Skeletal muscle tissue (tissue), 4 donors: ENCODE results near the gene CADPS. TPM values are rescaled to one million over a fixed set of nuclear protein-coding genes. Genes with fewer than 3 reads are reported as not detected.

Experiments
- H3K27ac ChIP-seq: one replicate; pipeline ENCODE4 v1.7.0; 2013; ENCODE audit warnings: mild to moderate bottlenecking, low read depth, low read length, inconsistent platforms
- H3K27me3 ChIP-seq, 3 donors: one replicate each; pipeline ENCODE4 v1.7.0; 2013; ENCODE audit warnings: low read length in 3 of 3; ENCODE audit not compliant: control insufficient read depth in 3 of 3, insufficient read depth in 3 of 3
- H3K36me3 ChIP-seq, 3 donors: one replicate each; pipeline ENCODE4 v1.7.0; 2013; ENCODE audit warnings: low read length in 3 of 3; ENCODE audit not compliant: control insufficient read depth in 3 of 3, insufficient read depth in 3 of 3
- H3K4me1 ChIP-seq, 3 donors: one replicate each; pipeline ENCODE4 v1.7.0; 2013; ENCODE audit warnings: low read length in 3 of 3, mild to moderate bottlenecking in 3 of 3; ENCODE audit not compliant: control insufficient read depth in 3 of 3, insufficient read depth in 3 of 3
- H3K4me3 ChIP-seq, 3 donors: one replicate each; pipeline ENCODE4 v1.7.0; 2013; ENCODE audit warnings: low read length in 3 of 3
- H3K9ac ChIP-seq, 3 donors: one replicate each; pipeline ENCODE4 v1.7.0; 2013; ENCODE audit warnings: low read length in 3 of 3, mild to moderate bottlenecking in 3 of 3, moderate library complexity in 2 of 3, low read depth in 1 of 3
- H3K9me3 ChIP-seq, 3 donors: one replicate each; pipeline ENCODE4 v1.7.0; 2013; ENCODE audit warnings: low read length in 3 of 3; ENCODE audit not compliant: control insufficient read depth in 3 of 3
- total RNA-seq: library from RNA; depleted of rRNA; stranded (reverse); fragments of >200 nt; gene quantifications from one replicate; pipeline ENCODE4 v1.2.3, GENCODE V29; 2014
- donor health status: Osteomylitis.

CADPS gene
- total RNA-seq, 1 donor from 2014 or later: 1.0 TPM

DNA sequence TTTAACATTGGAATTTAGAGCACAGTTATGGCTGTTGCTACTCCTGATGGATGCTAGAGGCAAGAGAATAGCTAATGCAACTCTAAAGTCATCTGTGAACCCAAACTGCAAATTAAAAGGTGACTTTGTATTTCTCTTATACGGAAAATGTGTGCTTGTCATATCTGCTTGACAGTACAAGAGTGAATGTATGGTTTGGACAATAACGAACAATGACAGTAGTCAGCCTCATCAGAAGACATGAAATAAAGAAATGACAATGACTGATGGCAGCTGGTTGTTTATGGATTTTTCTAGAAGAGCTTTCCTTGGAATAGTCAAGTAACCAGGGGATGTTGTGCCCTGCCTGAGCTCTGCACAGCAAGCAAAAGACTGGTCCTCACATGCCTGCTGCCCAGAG, 333.0 kb downstream of the CADPS start:
- Histone ChIP-seq H3K9me3 (no peaks in the 10 kb centered on the region), H3K4me1 (no peaks in the 10 kb centered on the region), H3K36me3 (no peaks in the 10 kb centered on the region), H3K27me3 (peaks cover 0 to 9% (median 0%) of the 10 kb centered on the region in 3 donors), H3K4me3 (no peak overlapping the region), H3K9ac (no peak overlapping the region), H3K27ac (no peak overlapping the region)

DNA sequence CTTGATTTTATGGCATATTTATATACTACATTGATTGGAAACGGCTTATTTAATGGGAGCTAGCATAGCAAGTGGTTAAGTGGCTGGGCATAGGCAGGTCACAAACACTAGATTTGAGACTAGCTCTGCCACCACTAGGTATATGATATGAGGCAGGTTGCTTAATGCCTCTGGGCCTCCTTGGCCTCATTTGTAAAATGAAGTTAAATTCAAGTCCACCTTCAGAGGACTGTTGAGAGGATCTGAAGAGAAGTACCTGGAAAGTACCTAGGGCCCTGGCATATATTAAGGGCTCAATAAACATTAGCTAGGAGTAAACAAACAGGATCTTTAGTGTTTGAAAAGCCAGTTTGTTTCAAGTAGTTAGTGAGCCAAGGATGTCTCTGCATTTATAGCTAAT, 335.5 kb downstream of the CADPS start:
- Histone ChIP-seq H3K27ac (no peak overlapping the region), H3K9ac (no peak overlapping the region), H3K9me3 (no peaks in the 10 kb centered on the region), H3K36me3 (no peaks in the 10 kb centered on the region), H3K4me1 (no peaks in the 10 kb centered on the region), H3K4me3 (no peak overlapping the region), H3K27me3 (peaks cover 0 to 11% (median 0%) of the 10 kb centered on the region in 3 donors)

DNA sequence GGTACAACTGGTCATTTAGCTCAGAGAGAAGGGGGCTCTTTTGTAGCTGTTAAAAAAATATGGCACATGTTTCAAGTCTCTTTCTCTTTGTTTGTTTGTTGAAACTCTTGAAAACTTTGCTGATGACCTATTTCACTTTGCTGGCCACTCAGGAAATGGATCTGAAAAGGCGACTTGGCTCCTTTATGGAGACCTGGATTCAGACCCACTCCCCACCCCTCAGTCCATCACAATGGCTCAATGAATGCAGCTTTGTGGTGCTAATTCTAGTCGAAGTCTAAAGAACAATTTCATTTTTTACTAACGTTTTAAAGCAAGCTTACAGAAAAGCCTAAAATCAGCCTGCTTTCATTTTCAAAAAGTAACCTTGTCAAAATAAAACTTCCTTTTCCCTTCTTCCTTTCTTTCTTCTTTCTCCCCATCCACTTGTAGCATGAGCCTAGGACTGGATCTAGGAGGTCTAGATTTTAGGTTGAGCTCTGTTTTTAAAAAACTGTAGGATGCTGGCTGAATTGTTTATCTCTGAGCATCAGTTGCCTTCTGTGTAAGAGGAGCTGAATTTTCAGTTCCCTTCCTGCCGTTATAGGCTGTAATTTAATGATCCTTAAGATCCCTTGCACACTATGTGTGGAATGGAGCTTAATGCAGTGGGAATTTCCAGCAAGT, 336.4 kb downstream of the CADPS start:
- H3K9me3 ChIP-seq: no peaks in the 10 kb centered on the region
- H3K27ac ChIP-seq: no peak overlapping the region
- H3K36me3 ChIP-seq: no peaks in the 10 kb centered on the region
- H3K27me3 ChIP-seq: peaks cover 0 to 11% (median 0%) of the 10 kb centered on the region in 3 donors
- no peak overlapping the region for H3K4me3 ChIP-seq
- H3K9ac ChIP-seq: no peak overlapping the region
- H3K4me1 ChIP-seq: no peaks in the 10 kb centered on the region

DNA sequence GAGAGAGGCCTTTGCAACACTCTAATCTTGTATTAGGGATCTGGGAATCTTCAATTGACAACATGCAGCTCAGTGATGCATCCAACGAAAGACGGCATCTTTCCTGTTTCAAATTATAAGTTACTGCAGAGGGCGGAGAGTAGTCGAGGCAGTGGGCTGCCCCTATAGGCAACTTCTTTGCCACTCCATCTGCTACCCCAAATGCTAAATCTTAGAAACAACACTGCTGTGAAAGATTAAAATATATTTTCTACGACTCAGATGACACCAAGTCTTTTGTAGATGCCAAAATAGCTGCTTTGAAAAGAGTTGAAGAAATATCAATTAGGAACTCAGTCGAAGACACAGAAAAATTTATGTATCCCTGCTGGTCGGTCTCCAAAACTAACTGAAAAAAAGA, 340.9 kb downstream of the CADPS start:
- peaks cover 0 to 8% (median 0%) of the 10 kb centered on the region in 3 donors for H3K27me3 ChIP-seq
- H3K4me3 ChIP-seq: no peak overlapping the region
- H3K27ac ChIP-seq: no peak overlapping the region
- no peaks in the 10 kb centered on the region for H3K4me1 ChIP-seq
- no peaks in the 10 kb centered on the region for H3K9me3 ChIP-seq
- no peak overlapping the region for H3K9ac ChIP-seq
- H3K36me3 ChIP-seq: no peaks in the 10 kb centered on the region

DNA sequence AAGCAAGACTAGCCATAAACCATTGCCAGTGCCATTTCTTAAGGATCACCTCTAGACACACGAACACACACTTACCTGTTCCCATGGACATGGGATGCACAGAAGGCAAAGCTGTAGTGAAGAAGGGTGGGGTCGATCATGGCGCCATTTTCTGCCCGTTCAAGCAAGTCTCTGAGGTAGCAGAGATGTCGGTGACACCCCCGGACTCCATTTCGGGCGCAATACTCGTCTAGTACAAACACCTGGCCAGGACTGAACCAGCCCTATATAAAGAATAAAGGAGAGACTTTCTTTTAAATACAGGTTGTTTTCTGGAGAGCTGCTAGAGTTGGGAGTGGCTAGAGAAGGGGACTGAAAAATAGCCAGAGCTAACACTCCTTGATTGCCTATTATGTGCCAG, 342.4 kb downstream of the CADPS start:
- Histone ChIP-seq H3K4me1 (no peaks in the 10 kb centered on the region), H3K4me3 (no peak overlapping the region), H3K9me3 (no peaks in the 10 kb centered on the region), H3K27ac (no peak overlapping the region), H3K27me3 (peaks cover 0 to 2% (median 0%) of the 10 kb centered on the region in 3 donors), H3K9ac (no peak overlapping the region), H3K36me3 (no peaks in the 10 kb centered on the region)

DNA sequence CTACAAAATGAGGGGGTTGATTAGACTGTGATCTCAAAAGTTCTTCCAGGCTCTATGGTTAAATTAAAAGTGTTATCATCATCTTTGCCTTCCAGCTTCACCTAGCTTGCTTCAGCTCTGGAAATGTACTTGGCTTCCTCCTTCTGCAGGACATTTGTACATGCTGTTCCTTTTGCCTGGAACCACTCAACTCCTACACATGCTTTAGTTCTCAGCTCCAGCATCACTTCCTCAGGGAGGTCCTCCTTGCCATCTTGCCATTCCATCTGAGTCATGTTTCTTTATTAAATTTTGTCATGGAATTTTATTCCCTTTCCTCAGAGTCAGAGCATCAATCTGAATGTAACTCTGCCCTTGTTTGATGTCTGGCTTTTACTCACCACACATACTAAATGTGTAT, 343.2 kb downstream of the CADPS start:
- H3K9me3 ChIP-seq: no peaks in the 10 kb centered on the region
- no peak overlapping the region for H3K4me3 ChIP-seq
- no peaks in the 10 kb centered on the region for H3K4me1 ChIP-seq
- H3K27me3 ChIP-seq: peaks cover 0 to 2% (median 0%) of the 10 kb centered on the region in 3 donors
- H3K9ac ChIP-seq: no peak overlapping the region
- no peaks in the 10 kb centered on the region for H3K36me3 ChIP-seq
- H3K27ac ChIP-seq: no peak overlapping the region

DNA sequence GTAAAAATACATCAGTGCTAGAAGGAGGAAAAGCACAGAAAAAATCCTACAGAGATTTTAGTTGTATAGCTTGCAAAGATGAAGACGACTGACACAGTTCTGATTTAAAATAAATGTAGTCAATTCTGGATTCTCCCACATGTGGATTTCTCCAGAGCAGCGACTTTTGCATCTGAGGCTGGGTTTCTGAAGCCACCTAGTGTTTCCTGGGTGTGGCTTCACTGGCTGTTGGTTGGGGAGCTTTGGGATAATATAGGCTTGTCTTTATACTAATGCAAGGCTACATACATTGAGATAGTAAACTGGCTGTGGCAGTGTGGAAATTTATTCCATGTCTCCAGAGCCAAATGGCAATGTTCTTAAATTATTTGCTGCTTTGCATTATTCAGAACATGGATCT, 343.7 kb downstream of the CADPS start:
- Histone ChIP-seq H3K4me3 (no peak overlapping the region), H3K27ac (no peak overlapping the region), H3K36me3 (no peaks in the 10 kb centered on the region), H3K4me1 (no peaks in the 10 kb centered on the region), H3K9ac (no peak overlapping the region), H3K27me3 (peaks cover 0 to 2% (median 0%) of the 10 kb centered on the region in 3 donors), H3K9me3 (no peaks in the 10 kb centered on the region)

DNA sequence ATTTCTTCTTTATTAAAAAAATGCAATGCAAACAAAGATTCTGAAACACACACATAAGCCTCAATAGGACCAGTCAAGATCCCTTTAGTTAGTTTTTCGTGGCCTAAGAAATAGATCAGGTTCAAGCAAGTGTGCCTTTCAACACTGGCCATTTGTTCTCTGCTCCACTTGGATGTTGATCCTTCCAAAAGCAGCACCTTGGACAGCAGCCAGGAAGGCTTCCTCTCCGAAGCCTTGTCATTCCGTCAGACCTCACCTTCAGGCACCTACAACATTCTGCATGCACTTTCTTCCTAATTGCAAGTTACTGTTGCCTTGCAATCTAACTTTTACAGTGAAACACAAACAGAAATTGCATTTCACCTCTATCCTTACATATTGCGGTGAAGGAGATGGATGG, 346.0 kb downstream of the CADPS start:
- no peaks in the 10 kb centered on the region for H3K4me1 ChIP-seq
- no peaks in the 10 kb centered on the region for H3K27me3 ChIP-seq
- no peaks in the 10 kb centered on the region for H3K36me3 ChIP-seq
- no peaks in the 10 kb centered on the region for H3K9me3 ChIP-seq
- no peak overlapping the region for H3K9ac ChIP-seq
- no peak overlapping the region for H3K27ac ChIP-seq
- no peak overlapping the region for H3K4me3 ChIP-seq

DNA sequence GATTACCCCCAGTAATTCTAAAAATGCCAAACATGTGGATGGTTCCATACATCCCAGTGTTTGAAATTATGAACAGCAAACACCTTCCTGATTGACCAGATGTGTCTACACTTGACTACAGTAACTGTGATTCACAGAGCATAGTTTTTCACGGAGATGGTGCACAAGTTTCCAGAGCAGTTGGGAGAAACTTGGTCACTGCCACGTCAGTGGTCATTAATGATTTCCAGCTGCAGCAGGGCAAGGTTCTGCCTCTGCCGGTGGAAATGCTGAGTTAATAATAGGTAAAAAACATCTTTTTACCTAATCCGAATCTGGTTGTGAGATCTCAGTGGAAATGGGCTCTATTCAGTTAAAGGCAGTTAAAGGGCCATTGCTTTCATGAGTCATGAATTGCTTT, 347.7 kb downstream of the CADPS start:
- Histone ChIP-seq H3K9ac (no peak overlapping the region), H3K4me3 (no peak overlapping the region), H3K4me1 (no peaks in the 10 kb centered on the region), H3K36me3 (no peaks in the 10 kb centered on the region), H3K27ac (no peak overlapping the region), H3K9me3 (no peaks in the 10 kb centered on the region), H3K27me3 (no peaks in the 10 kb centered on the region)

DNA sequence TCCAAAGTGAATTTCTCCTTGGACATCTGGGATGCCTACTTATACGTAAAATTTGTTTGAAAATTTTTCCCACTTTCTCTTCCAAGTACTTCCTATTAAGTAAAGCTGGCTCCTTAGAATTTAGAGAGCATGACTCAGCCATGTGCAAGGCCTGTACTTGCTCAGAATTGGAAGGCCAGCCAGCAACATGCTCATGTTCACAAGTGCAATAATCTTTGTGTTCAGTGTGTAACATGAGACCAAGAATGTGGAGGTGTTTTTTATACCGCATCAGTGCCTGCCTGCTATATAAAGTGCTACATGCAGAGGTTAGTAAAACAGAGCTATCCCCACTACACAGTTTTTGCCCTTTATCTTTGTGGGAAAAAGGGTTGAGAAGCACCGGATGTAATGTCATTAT, 349.9 kb downstream of the CADPS start:
- Histone ChIP-seq H3K9ac (no peak overlapping the region), H3K4me1 (no peaks in the 10 kb centered on the region), H3K4me3 (no peak overlapping the region), H3K36me3 (no peaks in the 10 kb centered on the region), H3K9me3 (no peaks in the 10 kb centered on the region), H3K27ac (no peak overlapping the region), H3K27me3 (no peaks in the 10 kb centered on the region)
